ENCODE data around the gene ZFPL1.

ZFPL1 gene

GRCh38 chr11:65107078-65107477, 23.1 kb downstream of the ZFPL1 start:
- Histone ChIP-seq H2BK120ac (ENCODE audit: insufficient read depth, low read length, poor library complexity) (no peak overlapping the region), H2AK5ac (ENCODE audit: low read length) (no peak overlapping the region), H4K8ac (ENCODE audit: low read depth, low read length) (no peak overlapping the region), H3K4ac (ENCODE audit: low read depth, low read length) (no peak overlapping the region), H2AFZ (ENCODE audit: insufficient read depth, low read length, poor library complexity) (no peak overlapping the region), H3K36me3 (ENCODE audit: control insufficient read depth in 1 of 2, insufficient read depth in 2 of 2, low read length in 2 of 2) (peaks cover 27 to 34% of the 10 kb centered on the region in 2 experiments), H3K23ac (ENCODE audit: low read length) (no peak overlapping the region), H2BK5ac (ENCODE audit: low read depth, low read length, poor library complexity) (no peak overlapping the region), H3K79me2 (ENCODE audit: control insufficient read depth, insufficient read depth, low read length, poor library complexity) (no peaks in the 10 kb centered on the region), H3K79me1 (ENCODE audit: low read length) (peaks cover 3% of the 10 kb centered on the region), H3K4me1 (ENCODE audit: control insufficient read depth in 1 of 2, insufficient read depth in 2 of 2, low read length in 2 of 2) (peaks cover 3 to 5% of the 10 kb centered on the region in 2 experiments), H3K27ac (ENCODE audit: low read depth, low read length) (no peak overlapping the region), H4K12ac (ENCODE audit: low read depth, low read length) (no peak overlapping the region), H3K4me2 (ENCODE audit: low read length) (no peak overlapping the region), H2BK12ac (ENCODE audit: low read length) (no peak overlapping the region), H3K4me3 (ENCODE audit: low read depth, low read length) (no peak overlapping the region), H3K14ac (ENCODE audit: low read length) (no peak overlapping the region), H3K18ac (ENCODE audit: low read length) (no peak overlapping the region), H3K27me3 (ENCODE audit: insufficient read depth, low read length) (no peaks in the 10 kb centered on the region), H3K9me3 (ENCODE audit: insufficient read depth, low read depth, low read length) (no peaks in the 10 kb centered on the region), H4K91ac (ENCODE audit: low read depth, low read length) (no peak overlapping the region), H3K9ac (ENCODE audit: low read length) (no peak overlapping the region)
- no CpG with 5 or more reads among the region's 15 CpGs for WGBS (ENCODE audit: extremely low coverage, insufficient coverage, insufficient read length)
- no peak for DNase-seq

- Histone ChIP-seq H2BK5ac (ENCODE audit: low read depth, low read length, poor library complexity) (no peak overlapping the region), H3K36me3 (ENCODE audit: control insufficient read depth in 1 of 2, insufficient read depth in 2 of 2, low read length in 2 of 2) (peaks cover 27 to 32% of the 10 kb centered on the region in 2 experiments), H3K79me1 (ENCODE audit: low read length) (peaks cover 10% of the 10 kb centered on the region), H3K4me1 (ENCODE audit: control insufficient read depth in 1 of 2, insufficient read depth in 2 of 2, low read length in 2 of 2) (peaks cover 3 to 6% of the 10 kb centered on the region in 2 experiments), H4K12ac (ENCODE audit: low read depth, low read length) (no peak overlapping the region), H3K23ac (ENCODE audit: low read length) (no peak overlapping the region), H3K4me3 (ENCODE audit: low read depth, low read length) (no peak overlapping the region), H4K8ac (ENCODE audit: low read depth, low read length) (no peak overlapping the region), H3K27me3 (ENCODE audit: insufficient read depth, low read length) (no peaks in the 10 kb centered on the region), H3K14ac (ENCODE audit: low read length) (no peak overlapping the region), H3K18ac (ENCODE audit: low read length) (no peak overlapping the region), H3K27ac (ENCODE audit: low read depth, low read length) (no peak overlapping the region), H3K9ac (ENCODE audit: low read length) (no peak overlapping the region), H2AK5ac (ENCODE audit: low read length) (no peak overlapping the region), H2BK12ac (ENCODE audit: low read length) (no peak overlapping the region), H2BK120ac (ENCODE audit: insufficient read depth, low read length, poor library complexity) (no peak overlapping the region), H3K79me2 (ENCODE audit: control insufficient read depth, insufficient read depth, low read length, poor library complexity) (peaks cover 7% of the 10 kb centered on the region), H3K9me3 (ENCODE audit: insufficient read depth, low read depth, low read length) (no peaks in the 10 kb centered on the region), H3K4me2 (ENCODE audit: low read length) (no peak overlapping the region), H3K4ac (ENCODE audit: low read depth, low read length) (no peak overlapping the region), H2AFZ (ENCODE audit: insufficient read depth, low read length, poor library complexity) (no peak overlapping the region), H4K91ac (ENCODE audit: low read depth, low read length) (no peak overlapping the region)
- no CpG with 5 or more reads among the region's 52 CpGs for whole genome bisulfite sequencing (ENCODE audit: extremely low coverage, insufficient coverage, insufficient read length)
- DNase-seq, result no peak
Observed at GRCh38 chr11:65107751-65108468, 23.9 kb downstream of the ZFPL1 start.

- Histone ChIP-seq H2BK120ac (ENCODE audit: insufficient read depth, low read length, poor library complexity) (no peak overlapping the region), H3K4me2 (ENCODE audit: low read length) (no peak overlapping the region), H3K4me1 (ENCODE audit: control insufficient read depth in 1 of 2, insufficient read depth in 2 of 2, low read length in 2 of 2) (peaks cover 9 to 12% of the 10 kb centered on the region in 2 experiments), H3K14ac (ENCODE audit: low read length) (no peak overlapping the region), H2AK5ac (ENCODE audit: low read length) (no peak overlapping the region), H4K12ac (ENCODE audit: low read depth, low read length) (no peak overlapping the region), H3K36me3 (ENCODE audit: control insufficient read depth in 1 of 2, insufficient read depth in 2 of 2, low read length in 2 of 2) (peaks cover 27 to 32% of the 10 kb centered on the region in 2 experiments), H4K8ac (ENCODE audit: low read depth, low read length) (no peak overlapping the region), H2BK5ac (ENCODE audit: low read depth, low read length, poor library complexity) (no peak overlapping the region), H4K91ac (ENCODE audit: low read depth, low read length) (no peak overlapping the region), H3K4me3 (ENCODE audit: low read depth, low read length) (no peak overlapping the region), H3K9me3 (ENCODE audit: insufficient read depth, low read depth, low read length) (no peaks in the 10 kb centered on the region), H3K9ac (ENCODE audit: low read length) (no peak overlapping the region), H2AFZ (ENCODE audit: insufficient read depth, low read length, poor library complexity) (no peak overlapping the region), H3K79me1 (ENCODE audit: low read length) (peaks cover 12% of the 10 kb centered on the region), H3K18ac (ENCODE audit: low read length) (no peak overlapping the region), H2BK12ac (ENCODE audit: low read length) (no peak overlapping the region), H3K4ac (ENCODE audit: low read depth, low read length) (no peak overlapping the region), H3K27ac (ENCODE audit: low read depth, low read length) (no peak overlapping the region), H3K79me2 (ENCODE audit: control insufficient read depth, insufficient read depth, low read length, poor library complexity) (peaks cover 8% of the 10 kb centered on the region), H3K27me3 (ENCODE audit: insufficient read depth, low read length) (no peaks in the 10 kb centered on the region), H3K23ac (ENCODE audit: low read length) (no peak overlapping the region)
- WGBS (ENCODE audit: extremely low coverage, insufficient coverage, insufficient read length), result no CpG with 5 or more reads among the region's 38 CpGs
- DNase-seq, result no peak
Observed at GRCh38 chr11:65108469-65109123, 24.6 kb downstream of the ZFPL1 start.

GRCh38 chr11:65109231-65110198, 25.5 kb downstream of the ZFPL1 start:
- Histone ChIP-seq H3K4ac (ENCODE audit: low read depth, low read length) (no peak overlapping the region), H3K9ac (ENCODE audit: low read length) (no peak overlapping the region), H2BK5ac (ENCODE audit: low read depth, low read length, poor library complexity) (no peak overlapping the region), H3K23ac (ENCODE audit: low read length) (no peak overlapping the region), H3K36me3 (ENCODE audit: control insufficient read depth in 1 of 2, insufficient read depth in 2 of 2, low read length in 2 of 2) (peaks cover 27 to 32% of the 10 kb centered on the region in 2 experiments), H3K9me3 (ENCODE audit: insufficient read depth, low read depth, low read length) (no peaks in the 10 kb centered on the region), H2BK120ac (ENCODE audit: insufficient read depth, low read length, poor library complexity) (no peak overlapping the region), H2BK12ac (ENCODE audit: low read length) (no peak overlapping the region), H4K12ac (ENCODE audit: low read depth, low read length) (no peak overlapping the region), H3K18ac (ENCODE audit: low read length) (no peak overlapping the region), H2AFZ (ENCODE audit: insufficient read depth, low read length, poor library complexity) (no peak overlapping the region), H2AK5ac (ENCODE audit: low read length) (no peak overlapping the region), H4K8ac (ENCODE audit: low read depth, low read length) (no peak overlapping the region), H3K4me3 (ENCODE audit: low read depth, low read length) (no peak overlapping the region), H3K4me1 (ENCODE audit: control insufficient read depth in 1 of 2, insufficient read depth in 2 of 2, low read length in 2 of 2) (peaks cover 9 to 12% of the 10 kb centered on the region in 2 experiments), H3K79me2 (ENCODE audit: control insufficient read depth, insufficient read depth, low read length, poor library complexity) (peaks cover 8% of the 10 kb centered on the region), H3K27me3 (ENCODE audit: insufficient read depth, low read length) (no peaks in the 10 kb centered on the region), H3K79me1 (ENCODE audit: low read length) (peaks cover 12% of the 10 kb centered on the region), H3K4me2 (ENCODE audit: low read length) (no peak overlapping the region), H3K27ac (ENCODE audit: low read depth, low read length) (no peak overlapping the region), H4K91ac (ENCODE audit: low read depth, low read length) (no peak overlapping the region), H3K14ac (ENCODE audit: low read length) (no peak overlapping the region)
- WGBS (ENCODE audit: extremely low coverage, insufficient coverage, insufficient read length), result no CpG with 5 or more reads among the region's 36 CpGs
- DNase-seq, result no peak

Measured in trophoblast cell (in vitro differentiated cells and primary cell).